SU-DHL-6 (cell line): ENCODE measurements around the gene UFC1.

Experiments used
- H2AFZ ChIP-seq: fragments of 200-600 bp; sonication (generic); 2 replicates; pipeline ENCODE4 v1.6.1; 2014; ENCODE audit warnings: low read depth, mild to moderate bottlenecking, moderate library complexity, mixed read lengths, antibody characterized with exemption, low read length; ENCODE audit not compliant: severe bottlenecking
- H3F3A ChIP-seq: fragments of 200-600 bp; shearing (Covaris generic); 2 replicates; pipeline ENCODE4 v1.6.0; 2016; ENCODE audit warnings: antibody characterized with exemption, mild to moderate bottlenecking; ENCODE audit not compliant: insufficient read depth
- H3K27ac ChIP-seq: fragments of 200-600 bp; sonication (generic); 2 replicates; pipeline ENCODE4 v1.5.1; 2016; ENCODE audit warnings: low read depth, mild to moderate bottlenecking, low read length, moderate library complexity, mixed read lengths
- H3K27me3 ChIP-seq: fragments of 200-600 bp; sonication (generic), shearing (Covaris generic); 2 replicates; pipeline ENCODE4 v1.6.0; 2014; ENCODE audit warnings: mild to moderate bottlenecking, low read length
- H3K36me3 ChIP-seq: fragments of 200-600 bp; sonication (generic); 2 replicates; pipeline ENCODE4 v1.6.1; 2014; ENCODE audit warnings: mild to moderate bottlenecking, low read length, mixed read lengths
- H3K4me2 ChIP-seq: fragments of 300-600, 200-600 bp; shearing (Covaris generic), sonication (generic); 2 replicates; pipeline ENCODE4 v1.6.0; 2014; ENCODE audit warnings: low read length, low read depth, mild to moderate bottlenecking; ENCODE audit not compliant: poor library complexity, severe bottlenecking
- H3K4me3 ChIP-seq: fragments of 200-600 bp; sonication (generic); 2 replicates; pipeline ENCODE4 v1.5.1; 2014; ENCODE audit warnings: antibody characterized with exemption, low read length, mild to moderate bottlenecking, mixed read lengths; ENCODE audit not compliant: insufficient read depth, poor library complexity, severe bottlenecking
- H3K79me2 ChIP-seq: fragments of 200-600 bp; sonication (generic); 2 replicates; pipeline ENCODE4 v1.6.1; 2014; ENCODE audit warnings: mild to moderate bottlenecking, low read length, moderate library complexity; ENCODE audit not compliant: insufficient read depth
- H3K9ac ChIP-seq: fragments of 200-600 bp; sonication (generic); 2 replicates; pipeline ENCODE4 v1.7.0; 2014; ENCODE audit warnings: mild to moderate bottlenecking, low read length
- H3K9me2 ChIP-seq: fragments of 200-600 bp; sonication (generic); replicated peaks from 2 replicates; pipeline ENCODE4 v1.6.1; 2014; ENCODE audit warnings: low read length; ENCODE audit not compliant: insufficient read depth
- H3K9me3 ChIP-seq: fragments of 200-600 bp; sonication (generic); 2 replicates; pipeline ENCODE4 v1.6.1; 2014; ENCODE audit warnings: low read length, mixed read lengths; ENCODE audit not compliant: insufficient read depth
- H4K20me1 ChIP-seq: fragments of 200-600 bp; sonication (generic); 2 replicates; pipeline ENCODE4 v1.6.1; 2014; ENCODE audit warnings: low read depth, mild to moderate bottlenecking, antibody characterized with exemption, low read length, moderate library complexity, mixed read lengths
- CTCF ChIP-seq: fragments of 200-600 bp; sonication (generic); IDR thresholded peaks from one replicate; pipeline ENCODE4 v1.5.1; 2017; ENCODE audit warnings: antibody characterized with exemption, mild to moderate bottlenecking, low read length, moderate library complexity; ENCODE audit not compliant: insufficient read depth, poor library complexity, severe bottlenecking
- EZH2phosphoT487 ChIP-seq: fragments of 200-600 bp; sonication (generic), shearing (Covaris generic); conservative IDR thresholded peaks from 2 replicates; pipeline ENCODE4 v1.6.1; 2018; ENCODE audit warnings: mild to moderate bottlenecking, antibody characterized with exemption, low read length, moderate library complexity, mixed read lengths

The UFC1 gene

GRCh38 chr1:161193561-161194235, 39.9 kb downstream of the UFC1 start:
- TF ChIP-seq CTCF (no peak), EZH2phosphoT487 (no peak)
- no peaks in the 10 kb centered on the region for H3K27me3 ChIP-seq
- H3F3A ChIP-seq, result no peaks in the 10 kb centered on the region
- no peak overlapping the region for H3K4me2 ChIP-seq
- no peak overlapping the region for H3K27ac ChIP-seq
- H2AFZ ChIP-seq, result no peak overlapping the region
- H3K4me3 ChIP-seq, result no peak overlapping the region
- no peaks in the 10 kb centered on the region for H4K20me1 ChIP-seq
- H3K9ac ChIP-seq, result no peak overlapping the region
- H3K36me3 ChIP-seq, result no peaks in the 10 kb centered on the region
- no peaks in the 10 kb centered on the region for H3K9me2 ChIP-seq
- no peaks in the 10 kb centered on the region for H3K79me2 ChIP-seq
- H3K9me3 ChIP-seq, result no peaks in the 10 kb centered on the region

- no peaks in the 10 kb centered on the region for H3K9me2 ChIP-seq
- TF ChIP-seq CTCF (no peak), EZH2phosphoT487 (no peak)
- no peak overlapping the region for H3K4me3 ChIP-seq
- H3K27ac ChIP-seq, result no peak overlapping the region
- no peaks in the 10 kb centered on the region for H3F3A ChIP-seq
- H3K9me3 ChIP-seq, result no peaks in the 10 kb centered on the region
- no peaks in the 10 kb centered on the region for H3K79me2 ChIP-seq
- H3K9ac ChIP-seq, result no peak overlapping the region
- H2AFZ ChIP-seq, result no peak overlapping the region
- H4K20me1 ChIP-seq, result no peaks in the 10 kb centered on the region
- H3K27me3 ChIP-seq, result no peaks in the 10 kb centered on the region
- H3K4me2 ChIP-seq, result no peak overlapping the region
- H3K36me3 ChIP-seq, result no peaks in the 10 kb centered on the region
These were observed 41.4 kb downstream of the UFC1 start for GRCh38 chr1:161195171-161195570.

GRCh38 chr1:161196111-161196510, 42.3 kb downstream of the UFC1 start:
- TF ChIP-seq EZH2phosphoT487, result no peak
- no peak for TF ChIP-seq CTCF
- Histone ChIP-seq H3K9me3 (no peaks in the 10 kb centered on the region), H3K36me3 (no peaks in the 10 kb centered on the region)

More at GRCh38 chr1:161196111-161196510, 42.3 kb downstream of the UFC1 start:
- Histone ChIP-seq H2AFZ (no peak overlapping the region), H3F3A (no peaks in the 10 kb centered on the region), H3K27ac (no peak overlapping the region), H4K20me1 (no peaks in the 10 kb centered on the region), H3K79me2 (no peaks in the 10 kb centered on the region), H3K27me3 (no peaks in the 10 kb centered on the region), H3K9me2 (no peaks in the 10 kb centered on the region), H3K9ac (no peak overlapping the region), H3K4me3 (no peak overlapping the region), H3K4me2 (no peak overlapping the region)
